ENCODE results near the gene CCDC12. TPM values are rescaled to one million over a fixed set of nuclear protein-coding genes. Genes with fewer than 3 reads are reported as not detected.

The CCDC12 gene
- total RNA-seq, 4 donors from 2014 or later: 30.8 to 61.5 (median 45.4) TPM

DNA sequence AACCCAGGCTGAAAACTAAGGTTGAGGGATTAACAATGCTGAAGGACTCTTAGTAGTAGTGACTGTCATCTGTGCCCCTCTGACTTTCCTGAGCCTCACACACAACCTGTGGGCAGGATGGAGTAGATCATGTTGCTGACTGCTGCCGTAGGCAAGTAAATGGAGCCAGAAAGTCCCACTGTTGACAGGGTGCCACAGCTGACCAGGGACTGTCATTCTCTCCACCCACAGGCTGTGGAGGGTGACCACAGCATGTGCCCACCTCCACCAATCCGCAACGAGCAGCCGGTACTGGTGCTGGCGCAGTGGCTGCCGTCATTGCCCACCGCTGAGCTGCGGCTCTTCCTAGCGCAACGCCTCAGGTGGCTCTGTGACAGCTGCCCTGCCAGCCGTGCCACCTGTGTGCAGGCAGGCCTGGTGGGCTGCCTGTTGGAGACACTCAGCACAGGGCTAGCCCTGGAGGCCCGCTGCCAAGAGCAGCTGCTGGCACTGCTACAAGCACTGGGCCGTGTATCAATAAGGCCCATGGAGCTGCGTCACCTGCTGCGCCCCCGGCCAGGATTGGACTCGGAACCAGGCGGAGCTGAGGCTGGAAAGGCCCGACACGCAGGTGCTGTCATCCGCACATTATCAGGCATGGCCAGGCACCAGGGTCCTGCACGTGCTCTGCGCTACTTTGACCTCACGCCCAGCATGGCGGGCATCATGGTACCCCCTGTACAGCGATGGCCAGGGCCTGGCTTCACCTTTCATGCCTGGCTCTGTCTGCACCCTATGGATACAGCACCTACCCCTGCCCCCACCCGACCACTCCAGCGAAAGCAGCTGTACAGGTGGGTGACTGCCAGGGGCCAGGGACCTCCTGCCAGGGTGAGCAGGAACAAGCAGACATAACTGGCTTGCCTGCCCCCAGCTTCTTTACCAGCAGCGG, 18.5 kb upstream of the CCDC12 start:
- DNase-seq (ENCODE audit: low spot score): no peak

GRCh38 chr3:46993986-46994385, 17.4 kb upstream of the CCDC12 start:
- DNase-seq (ENCODE audit: low spot score): no peak
- ATAC-seq (ENCODE audit: low FRiP score): no peak
- no peak for TF ChIP-seq CTCF (IDR thresholded peaks at IDR 0.05)

More for the DNA sequence above, 18.5 kb upstream of the CCDC12 start:
- ATAC-seq (ENCODE audit: low FRiP score): no peak
- no peak for TF ChIP-seq CTCF (IDR thresholded peaks at IDR 0.05)

- TF ChIP-seq CTCF (IDR thresholded peaks at IDR 0.05): no peak
- DNase-seq (ENCODE audit: low spot score): no peak
- no peak for ATAC-seq (ENCODE audit: low FRiP score)
These were observed 16.7 kb upstream of the CCDC12 start for GRCh38 chr3:46993292-46993691.

GRCh38 chr3:46992231-46992630, 15.7 kb upstream of the CCDC12 start:
- no peak for TF ChIP-seq CTCF (IDR thresholded peaks at IDR 0.05)
- DNase-seq (ENCODE audit: low spot score) (no peak), ATAC-seq (ENCODE audit: low FRiP score) (no peak)

DNA sequence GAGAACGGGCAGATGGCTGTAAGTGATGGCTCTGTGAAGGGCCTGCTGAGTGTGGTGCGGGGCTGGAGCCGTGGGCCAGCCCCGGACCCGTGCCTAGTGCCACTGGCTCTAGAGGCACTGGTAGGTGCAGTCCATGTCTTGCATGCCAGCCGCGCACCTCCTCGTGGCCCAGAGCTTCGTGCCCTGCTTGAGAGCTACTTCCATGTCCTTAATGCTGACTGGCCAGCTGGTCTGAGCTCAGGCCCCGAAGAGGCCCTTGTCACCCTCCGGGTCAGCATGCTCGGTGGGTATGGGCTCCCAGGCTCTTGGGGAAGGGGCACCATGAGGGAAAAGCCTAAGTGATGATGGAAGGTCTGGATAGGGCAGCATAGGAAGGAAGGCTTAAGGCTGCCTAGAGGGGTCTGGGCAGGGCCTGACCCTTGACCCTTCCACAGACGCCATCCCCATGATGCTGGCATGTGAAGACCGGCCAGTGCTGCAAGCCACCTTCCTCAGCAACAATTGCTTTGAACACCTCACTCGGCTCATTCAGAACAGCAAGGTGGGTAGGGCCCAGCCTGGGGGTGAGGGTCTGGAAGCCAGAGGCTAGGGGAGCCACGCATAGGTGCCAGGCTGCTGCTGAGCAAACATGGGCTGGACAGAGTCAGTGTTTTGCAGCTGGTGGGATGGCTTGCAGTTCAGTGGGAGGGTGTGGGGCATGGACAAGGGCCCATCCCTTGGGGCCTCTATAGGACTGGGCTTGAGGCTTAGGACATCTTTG, 15.0 kb upstream of the CCDC12 start:
- DNase-seq (ENCODE audit: low spot score) (no peak), ATAC-seq (ENCODE audit: low FRiP score) (no peak)
- no peak for TF ChIP-seq CTCF (IDR thresholded peaks at IDR 0.05)

GRCh38 chr3:46990573-46991374, 14.2 kb upstream of the CCDC12 start:
- ATAC-seq (ENCODE audit: low FRiP score) (no peak), DNase-seq (ENCODE audit: low spot score) (peak; percentile 53)
- no peak for TF ChIP-seq CTCF (IDR thresholded peaks at IDR 0.05)
